ENCODE measurements around the gene VIPR2.

The VIPR2 gene

DNA sequence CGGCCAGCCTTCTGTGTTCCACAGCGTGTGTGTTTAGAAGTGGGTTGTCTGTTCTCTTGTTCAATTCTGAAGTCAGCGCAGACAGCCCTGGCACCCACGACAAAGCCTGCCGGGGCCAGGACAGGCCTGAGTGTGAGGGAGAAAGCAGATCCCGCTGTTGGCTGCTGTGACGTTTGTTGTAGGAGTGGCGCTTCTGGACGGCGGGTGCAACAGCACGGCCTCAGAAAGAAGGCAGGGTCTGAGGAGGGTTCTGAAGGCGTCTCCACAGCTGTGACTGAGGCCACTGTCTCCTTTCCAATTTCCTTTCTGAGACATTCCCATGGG lies 76.2 kb downstream of the VIPR2 start:
- no peak overlapping the region for H3K4me3 ChIP-seq (replicated peaks; ENCODE audit: low read depth, low read length)
- DNase-seq (ENCODE audit: low read depth): peak; percentile 2
- TF ChIP-seq CTCF (IDR thresholded peaks at IDR 0.05; ENCODE audit: low read length, missing control alignments): no peak

GRCh38 chr7:159067576-159068487 lies 76.8 kb downstream of the VIPR2 start:
- no peak overlapping the region for H3K4me3 ChIP-seq (replicated peaks; ENCODE audit: low read depth, low read length)
- DNase-seq (ENCODE audit: low read depth): no peak
- TF ChIP-seq CTCF (IDR thresholded peaks at IDR 0.05; ENCODE audit: low read length, missing control alignments): no peak

DNA sequence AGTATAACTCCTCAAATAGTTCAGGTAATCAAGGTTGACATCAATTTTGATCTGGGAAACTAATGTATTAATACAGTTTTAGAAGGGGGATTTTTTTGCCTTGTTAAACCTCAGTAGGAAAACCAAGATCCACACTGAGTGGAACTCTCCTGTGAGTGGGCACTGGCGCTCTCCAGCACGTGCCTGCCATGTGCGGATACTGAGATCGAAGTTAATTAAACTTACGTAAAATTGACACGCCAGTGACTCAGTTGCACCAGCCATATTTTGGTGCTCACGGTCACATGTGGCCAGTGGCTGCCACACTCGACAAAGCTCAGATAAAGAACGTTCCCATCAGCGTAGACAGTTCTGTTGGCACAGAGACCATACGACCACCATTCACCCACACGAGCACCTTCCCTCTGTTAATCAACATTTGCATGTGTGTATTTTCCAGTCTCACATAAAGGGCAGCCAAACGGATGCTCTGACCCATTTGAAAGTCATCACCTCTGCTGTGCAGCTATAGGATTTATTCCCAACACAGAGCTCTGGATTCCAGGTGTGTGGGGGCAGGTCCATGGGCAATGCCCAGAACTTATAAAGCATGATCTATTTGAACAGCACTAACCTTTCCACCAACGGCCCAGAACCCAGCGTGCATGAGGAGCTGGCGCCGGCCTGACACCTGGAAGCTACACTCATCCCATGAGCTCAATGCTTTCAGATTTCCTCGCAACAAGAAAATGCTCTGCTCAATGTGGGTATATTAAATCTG lies 77.7 kb downstream of the VIPR2 start:
- no peak overlapping the region for H3K4me3 ChIP-seq (replicated peaks; ENCODE audit: low read depth, low read length)
- DNase-seq (ENCODE audit: low read depth): no peak
- no peak for TF ChIP-seq CTCF (IDR thresholded peaks at IDR 0.05; ENCODE audit: low read length, missing control alignments)

GRCh38 chr7:159065852-159066480 lies 78.7 kb downstream of the VIPR2 start:
- no peak overlapping the region for H3K4me3 ChIP-seq (replicated peaks; ENCODE audit: low read depth, low read length)
- TF ChIP-seq CTCF (IDR thresholded peaks at IDR 0.05; ENCODE audit: low read length, missing control alignments): no peak
- no peak for DNase-seq (ENCODE audit: low read depth)

DNA sequence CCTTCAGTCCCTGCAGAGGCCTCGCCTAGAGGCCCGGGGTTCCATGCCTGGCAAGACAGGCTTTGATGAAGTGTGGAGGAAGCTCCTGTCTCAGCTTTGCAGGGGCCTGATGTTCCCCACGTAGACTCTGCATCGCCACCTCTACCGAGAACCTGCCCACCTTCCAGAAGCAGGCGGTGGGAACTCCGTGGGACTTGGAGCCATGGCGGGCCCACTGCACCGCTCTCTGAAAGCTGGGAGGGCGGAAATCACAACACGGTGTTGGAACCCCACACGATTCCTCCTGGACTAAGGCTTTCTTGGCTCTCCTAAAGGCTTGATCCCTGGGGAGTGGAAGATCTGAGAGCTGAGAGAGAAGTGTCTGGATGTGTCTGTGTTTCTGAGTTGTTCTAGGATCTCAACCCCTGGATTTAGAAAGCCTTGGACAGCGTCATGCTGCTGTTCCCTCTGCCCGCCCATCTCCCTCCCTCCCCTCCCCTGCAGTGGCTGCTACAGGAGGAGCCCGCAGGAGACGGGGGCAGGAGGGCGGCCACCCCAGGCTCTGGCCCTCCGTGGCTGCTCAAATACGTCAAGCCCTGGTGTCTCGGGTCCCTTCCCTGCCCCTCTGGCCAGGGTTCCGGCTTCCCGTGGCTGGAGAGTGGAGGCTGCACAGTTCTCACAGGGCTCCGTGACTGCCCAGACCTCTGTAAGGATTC lies 79.7 kb downstream of the VIPR2 start:
- DNase-seq (ENCODE audit: low read depth): no peak
- no peak overlapping the region for H3K4me3 ChIP-seq (replicated peaks; ENCODE audit: low read depth, low read length)
- no peak for TF ChIP-seq CTCF (IDR thresholded peaks at IDR 0.05; ENCODE audit: low read length, missing control alignments)

DNA sequence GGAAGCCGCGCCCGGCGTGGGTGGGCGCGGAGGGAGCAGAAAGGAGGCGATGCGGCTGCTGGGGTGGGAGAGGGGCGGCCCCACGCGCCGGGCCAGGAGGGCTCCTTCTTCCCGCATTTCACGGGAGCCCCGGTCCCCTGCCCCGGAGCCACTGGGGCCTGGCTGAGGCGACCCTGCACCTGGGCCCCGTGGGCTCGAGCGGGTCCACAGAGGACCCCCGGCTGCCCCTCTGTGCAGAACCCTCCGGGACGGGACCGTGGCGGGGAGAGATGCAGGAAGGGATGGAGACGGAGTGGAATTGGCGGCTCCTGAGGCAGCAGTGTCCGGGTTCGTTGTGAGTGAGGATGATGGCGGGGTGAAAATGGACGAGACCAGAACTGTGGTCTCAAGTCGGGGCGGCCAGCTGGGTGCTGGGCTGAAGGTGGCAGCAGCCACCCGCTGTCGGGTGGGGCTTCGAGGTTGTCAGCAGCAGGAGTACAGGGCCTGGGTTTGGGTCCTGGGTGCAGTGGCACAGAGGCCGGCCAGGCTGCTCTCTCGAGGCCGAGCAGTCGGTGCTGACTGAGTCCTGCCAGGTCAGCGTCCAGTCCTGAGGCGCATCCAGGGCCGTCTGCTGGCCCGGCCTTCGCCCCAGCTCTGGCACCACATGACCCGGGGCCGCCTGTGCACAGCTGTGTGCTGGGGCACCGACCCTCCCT lies 80.4 kb downstream of the VIPR2 start:
- no peak for TF ChIP-seq CTCF (IDR thresholded peaks at IDR 0.05; ENCODE audit: low read length, missing control alignments)
- no peak for DNase-seq (ENCODE audit: low read depth)
- H3K4me3 ChIP-seq (replicated peaks; ENCODE audit: low read depth, low read length): no peak overlapping the region

All from fibroblast of pulmonary artery (primary cell).